GM12874 (cell line): ENCODE results near the gene EGFR.

Experiments
- CTCF ChIP-seq: IDR thresholded peaks from 2 replicates; pipeline ENCODE4 v1.5.1; 2011; ENCODE audit warnings: low read depth, mild to moderate bottlenecking, control low read depth, low read length, moderate library complexity; ENCODE audit not compliant: insufficient read depth

EGFR gene

DNA sequence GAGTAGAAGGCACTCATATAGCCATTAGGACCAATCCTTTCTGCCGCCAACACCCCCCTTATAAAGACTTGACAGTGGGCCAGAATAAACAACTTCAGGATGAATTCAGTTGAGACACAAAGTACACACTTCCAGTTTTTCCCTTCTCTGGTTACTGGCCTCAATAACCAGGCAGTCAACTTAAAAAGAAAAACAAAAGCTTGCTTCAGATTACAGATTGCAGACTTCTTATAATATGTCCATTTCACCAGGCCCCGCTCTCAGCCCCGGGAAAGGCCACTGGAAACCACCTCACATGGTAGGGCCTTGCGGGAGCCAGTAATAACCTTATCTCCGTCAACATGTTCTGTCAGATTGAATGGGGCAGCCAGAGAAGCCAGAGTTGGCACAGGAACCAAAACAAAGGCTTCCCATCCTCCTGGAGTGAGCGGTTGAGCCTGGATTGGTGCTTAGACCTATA is 108.8 kb downstream of the EGFR start:
- no peak for TF ChIP-seq CTCF

- no peak for TF ChIP-seq CTCF
These were observed 110.0 kb downstream of the EGFR start for GRCh38 chr7:55128693-55129394.

GRCh38 chr7:55129541-55130394 is 111.0 kb downstream of the EGFR start:
- TF ChIP-seq CTCF, result no peak

- no peak for TF ChIP-seq CTCF
These were observed 111.8 kb downstream of the EGFR start for GRCh38 chr7:55130395-55131141.

DNA sequence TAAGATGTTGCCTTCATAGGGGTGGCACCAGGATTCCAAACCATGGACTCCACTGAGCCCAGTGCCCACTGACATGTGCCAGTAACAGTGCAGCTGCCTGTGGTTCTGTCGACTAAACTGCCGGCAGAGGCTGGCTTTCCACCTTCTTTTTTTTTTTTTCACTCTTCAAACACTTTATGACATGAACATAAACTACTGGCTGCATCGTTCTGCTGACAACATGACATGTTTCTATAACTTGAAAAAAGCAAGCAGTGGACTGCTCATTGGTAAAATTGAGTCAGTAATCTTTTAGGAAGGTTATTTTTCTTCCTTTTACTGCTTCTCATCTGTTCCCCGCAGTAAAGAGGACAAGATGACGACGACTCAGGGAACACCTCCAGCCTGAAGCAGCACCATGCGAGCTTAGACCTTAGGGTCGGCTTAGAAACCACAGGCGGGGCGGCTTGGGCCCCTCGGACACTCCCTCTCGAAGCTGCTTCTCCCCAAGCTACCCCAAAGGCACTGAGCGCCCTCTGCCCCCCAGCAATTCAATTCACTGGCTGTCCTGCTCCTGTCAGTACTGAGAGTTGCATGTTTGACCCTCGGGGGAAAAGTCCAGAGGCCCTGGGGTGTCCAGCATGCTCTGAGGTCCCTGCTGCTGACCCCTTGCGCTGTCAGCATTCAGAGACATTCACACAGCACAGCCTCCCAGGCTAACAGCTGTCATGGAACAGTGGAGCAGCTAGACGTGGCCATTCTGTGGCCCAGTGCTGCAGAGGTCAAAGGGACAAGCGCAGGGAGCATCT is 112.5 kb downstream of the EGFR start:
- no peak for TF ChIP-seq CTCF

DNA sequence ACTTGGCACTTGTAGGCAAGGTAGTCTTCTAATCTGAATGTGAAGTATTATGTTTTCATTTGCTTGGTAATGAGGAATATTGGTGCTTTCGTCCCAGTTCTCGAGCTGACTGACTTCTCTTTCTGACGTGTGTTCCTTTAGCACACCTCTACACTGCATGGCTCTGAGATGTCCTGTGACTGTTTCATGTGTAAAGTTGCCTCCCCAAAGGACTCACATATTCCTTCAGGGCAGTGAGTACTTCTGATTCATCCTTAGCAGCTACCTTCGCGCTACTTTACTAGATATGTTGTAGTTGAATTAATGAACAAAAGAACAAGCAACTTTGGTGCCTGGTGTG is 113.7 kb downstream of the EGFR start:
- TF ChIP-seq CTCF, result no peak
